Left kidney (tissue), 8 donors: Measurements from ENCODE around the gene GBP3. TPM values are rescaled to one million over a fixed set of nuclear protein-coding genes. Genes with fewer than 3 reads are reported as not detected.
"Not testable (repeated sequence)": the region's sequence is repeated elsewhere in the genome, so short reads cannot be mapped to it uniquely, and the experiment has no call there.

Source experiments
- DNase-seq: peaks from one replicate; pipeline ENCODE4 v3.0.0-alpha.2; 2013
- long read RNA-seq, 8 donors: transcript quantifications; one replicate each; lab custom pipeline, GENCODE V29; 2026
- polyA plus RNA-seq: library from polyadenylated mRNA; unstranded; fragments of 120-200 nt; gene quantifications from one replicate; pipeline ENCODE4 v1.2.1, GENCODE V29; 2013; ENCODE audit not compliant: insufficient read length

GBP3 gene
- polyA plus RNA-seq = 14.2 TPM
- long read RNA-seq, donor 1 = 0 reads
- long read RNA-seq, donor 2, partial matches to known transcripts = 0 of 2 reads
- long read RNA-seq, donor 2, other reads (novel, unspliced or antisense) = 0 of 2 reads
- long read RNA-seq, donor 3 = 0 reads
- long read RNA-seq, donor 4 = 0 reads
- long read RNA-seq, donor 5, partial matches to known transcripts = 0 of 2 reads
- long read RNA-seq, donor 5, other reads (novel, unspliced or antisense) = 0 of 2 reads
- long read RNA-seq, donor 6, partial matches to known transcripts = 0 of 3 reads
- long read RNA-seq, donor 6, other reads (novel, unspliced or antisense) = 0 of 3 reads
- long read RNA-seq, donor 7, partial matches to known transcripts = 0 of 1 reads
- long read RNA-seq, donor 7, other reads (novel, unspliced or antisense) = 0 of 1 reads
- long read RNA-seq, donor 8, partial matches to known transcripts = 0 of 1 reads
- long read RNA-seq, donor 8, other reads (novel, unspliced or antisense) = 0 of 1 reads

GRCh38 chr1:89022167-89022959 is at the start of gene GBP3:
Gene GBP3 (minus strand): TSS chr1:89022866. CDS start chr1:89020721, 2,145 bp downstream.
- DNase-seq = peak; percentile 21

DNA sequence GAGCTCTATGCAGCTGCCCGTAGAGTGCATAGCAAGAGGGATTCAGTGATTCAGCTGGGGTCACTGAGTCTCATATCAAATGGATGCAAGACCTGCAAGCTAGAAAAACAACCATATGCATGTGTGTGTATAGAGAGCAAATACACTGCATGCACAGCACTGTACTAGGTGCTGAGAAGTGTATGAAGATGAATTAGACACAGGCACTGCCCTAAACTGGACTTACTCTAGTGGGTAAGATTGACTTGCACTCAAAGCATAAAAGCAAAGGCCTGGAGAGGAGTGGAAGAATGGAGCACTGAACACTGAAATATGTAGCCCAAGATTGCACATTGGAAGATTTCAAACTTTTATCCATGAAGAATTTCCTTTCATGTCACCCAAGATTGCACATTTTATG is 47.8 kb upstream of the GBP3 start:
- no peak for DNase-seq

- DNase-seq = no peak
Observed at GRCh38 chr1:89069951-89070350, 47.3 kb upstream of the GBP3 start.

DNA sequence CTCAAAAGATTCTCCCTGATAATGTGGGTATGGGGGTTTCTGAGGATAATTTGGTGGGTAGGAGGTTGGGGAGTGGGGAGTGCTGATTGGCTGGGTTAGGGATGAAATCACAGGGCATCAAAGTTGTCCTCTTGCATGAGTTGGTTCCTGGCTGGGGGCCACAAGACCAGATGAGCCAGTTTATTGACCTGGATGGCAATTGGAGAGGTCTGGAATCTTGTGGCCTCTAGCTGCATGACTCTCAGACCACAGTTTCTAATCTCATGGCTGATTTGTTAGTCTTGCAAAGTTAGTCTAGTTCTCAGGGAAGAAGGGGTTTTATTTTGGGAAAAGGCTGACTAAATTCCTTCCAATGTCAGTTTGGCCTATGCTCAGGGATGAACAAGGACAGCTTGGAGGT is 45.6 kb upstream of the GBP3 start:
- no peak for DNase-seq

- DNase-seq = peak; percentile 49
Observed at GRCh38 chr1:89065079-89065868, 42.6 kb upstream of the GBP3 start, which contains the start of gene GBP1. Gene GBP1 (minus strand): TSS chr1:89065208. CDS start chr1:89063234, 1,974 bp downstream.

DNA sequence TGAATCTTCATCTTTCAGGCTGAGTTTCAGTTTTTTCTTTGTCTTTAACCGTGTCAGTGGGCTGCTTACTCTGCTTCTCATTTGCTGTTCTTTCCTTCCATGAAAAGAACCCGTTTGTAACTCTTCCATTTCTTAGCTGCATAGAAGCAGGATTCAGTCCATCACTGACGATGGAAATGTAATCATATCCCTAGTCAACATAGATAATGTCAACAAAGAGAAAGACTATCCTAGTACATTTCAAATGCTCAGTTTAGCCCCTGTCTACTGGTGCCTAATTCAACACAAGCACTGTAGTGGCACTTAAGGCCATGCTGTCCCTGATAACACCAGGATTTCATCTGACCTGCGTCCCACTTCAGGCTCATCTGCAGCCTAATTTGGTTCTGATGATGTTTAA is 42.0 kb upstream of the GBP3 start:
- no peak for DNase-seq

DNA sequence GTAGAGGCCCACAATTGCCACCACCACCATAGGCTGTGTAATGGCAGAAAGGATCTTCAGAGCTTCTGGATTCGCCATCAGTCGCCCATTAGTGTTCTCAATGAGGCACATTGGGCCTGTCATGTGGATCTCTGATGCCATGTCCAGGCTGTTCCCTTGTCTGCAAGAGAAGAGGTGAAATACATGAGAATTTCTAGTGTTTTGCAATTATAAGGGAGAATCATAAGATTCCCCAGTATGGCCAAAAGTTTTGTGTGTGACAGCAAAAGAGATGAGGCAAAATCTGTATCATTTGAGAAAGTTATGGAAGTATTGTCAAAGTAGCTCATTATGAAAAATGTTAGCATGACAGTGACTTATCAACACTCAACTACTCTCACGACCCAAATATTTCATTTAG is 40.4 kb upstream of the GBP3 start:
- no peak for DNase-seq

DNA sequence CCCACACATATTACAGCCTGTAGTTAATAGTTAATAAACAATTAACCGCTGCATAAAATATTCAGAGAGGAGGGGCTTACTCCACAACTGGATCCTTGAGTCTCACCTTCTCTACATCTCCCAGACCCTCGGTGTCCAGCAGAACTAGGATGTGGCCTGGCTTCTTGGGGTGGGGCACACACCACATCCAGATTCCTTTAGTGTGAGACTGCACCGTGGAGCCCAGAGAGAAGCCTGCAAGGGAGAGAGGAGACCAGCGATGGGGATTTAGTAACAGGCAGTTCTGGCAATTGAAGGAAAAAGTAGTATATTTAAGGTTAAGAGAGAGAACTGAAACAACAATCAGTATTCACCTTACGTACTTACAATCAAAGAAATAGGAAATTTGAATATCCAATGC is 37.4 kb upstream of the GBP3 start:
- DNase-seq = no peak

- DNase-seq = no peak
Observed at GRCh38 chr1:89051955-89052312, 29.3 kb upstream of the GBP3 start.

DNA sequence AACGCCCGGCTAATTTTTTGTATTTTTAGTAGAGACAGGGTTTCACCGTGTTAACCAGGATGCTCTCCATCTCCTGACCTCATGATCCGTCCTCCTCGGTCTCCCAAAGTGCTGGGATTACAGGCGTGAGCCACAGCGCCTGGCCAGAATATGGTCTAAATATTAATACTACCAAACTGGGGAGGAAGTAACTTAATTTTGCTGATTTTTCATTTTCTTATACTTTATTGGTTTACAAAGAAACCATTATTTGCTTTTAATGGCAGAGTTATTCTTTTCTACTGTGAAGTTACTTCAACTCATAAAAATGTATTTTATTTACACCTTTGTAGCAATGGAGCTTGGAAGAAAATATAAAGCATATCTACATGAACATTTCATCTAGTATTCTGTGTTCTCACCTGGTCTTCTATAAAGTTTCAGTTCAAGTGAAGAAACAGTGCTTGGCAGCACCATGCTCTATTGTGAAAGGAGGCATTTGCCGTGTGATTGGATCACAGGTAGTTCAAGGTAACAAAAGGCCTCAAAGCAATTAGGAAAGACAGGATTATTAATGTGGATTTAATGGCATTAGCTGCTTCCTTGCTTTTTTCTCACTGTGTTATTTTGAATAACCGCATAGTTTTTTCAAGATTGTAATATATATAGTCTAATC is 28.8 kb upstream of the GBP3 start:
- no peak for DNase-seq

GRCh38 chr1:89050649-89051033 is 28.0 kb upstream of the GBP3 start:
- no peak for DNase-seq

DNA sequence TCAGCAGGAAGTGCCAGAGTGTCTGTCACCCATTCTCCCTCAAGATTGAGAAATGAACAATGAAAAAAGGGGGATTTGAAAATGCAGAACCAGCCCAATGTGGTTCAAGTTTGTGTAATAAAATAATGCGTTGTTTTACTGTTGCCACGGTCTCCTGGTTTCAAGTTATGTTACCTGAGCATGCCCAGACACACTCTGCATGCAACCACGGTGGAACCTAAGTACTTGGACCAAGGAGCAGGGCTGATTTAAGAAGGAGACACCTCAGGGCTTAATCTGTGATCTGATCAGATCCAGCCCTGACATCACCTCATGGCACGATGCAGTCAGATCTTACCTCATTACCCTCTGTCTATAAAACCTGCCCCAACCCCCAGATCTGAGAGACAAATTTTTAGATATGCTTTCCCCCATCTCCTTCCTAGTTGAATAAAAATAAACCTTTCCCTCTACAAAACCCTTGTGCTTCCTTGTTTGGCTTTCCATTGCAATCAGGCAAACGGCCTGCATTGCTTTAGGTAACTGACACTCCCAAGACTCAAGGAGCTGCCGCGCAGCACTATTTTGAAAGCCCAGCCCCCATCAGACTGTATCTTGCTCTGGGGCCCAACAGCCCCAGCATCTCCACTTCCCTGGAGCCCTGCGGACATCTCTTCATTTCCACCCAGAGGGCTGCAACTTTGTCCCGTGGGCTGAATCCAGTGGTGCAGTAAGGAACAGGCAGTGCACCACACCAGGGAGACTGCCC is 27.4 kb upstream of the GBP3 start:
- not testable (repeated sequence) for DNase-seq

DNA sequence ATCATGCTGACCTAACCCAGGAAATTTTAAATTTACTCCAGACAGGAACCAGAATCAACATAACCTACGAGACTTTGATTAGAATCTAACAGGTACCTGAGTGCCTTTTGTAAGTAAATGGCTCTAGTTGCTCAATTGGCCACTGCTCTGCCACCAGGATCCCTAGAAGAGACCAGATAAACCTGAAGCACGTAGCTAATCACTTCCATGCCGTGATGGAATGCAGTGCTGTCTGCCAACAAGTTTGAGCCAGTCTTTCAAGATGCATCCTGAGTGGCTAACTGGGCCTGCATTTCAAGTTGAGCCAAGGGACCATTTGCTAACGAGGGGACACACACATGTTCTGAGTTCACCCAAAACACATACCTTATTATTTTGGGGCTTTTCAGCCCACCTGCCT is 26.5 kb upstream of the GBP3 start:
- not testable (repeated sequence) for DNase-seq

DNA sequence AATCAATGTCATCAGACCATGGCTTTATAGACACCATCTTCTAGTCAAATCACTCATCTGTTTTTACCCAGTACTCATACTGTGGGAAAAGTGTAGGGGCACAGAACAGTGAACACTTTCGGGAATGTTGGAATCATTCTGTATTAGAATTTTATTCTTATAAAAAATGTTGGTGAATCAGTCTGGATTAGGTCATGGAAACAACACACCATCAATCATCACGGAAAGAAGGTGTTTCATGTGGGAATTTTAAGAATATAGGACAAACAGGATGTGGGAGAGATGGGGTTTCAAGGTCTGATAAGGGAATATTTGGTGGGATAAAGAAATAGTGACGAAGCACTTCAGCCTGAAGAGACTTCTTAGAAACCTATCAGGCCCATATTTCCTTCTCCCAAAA is 25.1 kb upstream of the GBP3 start:
- no peak for DNase-seq

- DNase-seq = not testable (repeated sequence)
Observed at GRCh38 chr1:89046318-89047183, 23.9 kb upstream of the GBP3 start.

DNA sequence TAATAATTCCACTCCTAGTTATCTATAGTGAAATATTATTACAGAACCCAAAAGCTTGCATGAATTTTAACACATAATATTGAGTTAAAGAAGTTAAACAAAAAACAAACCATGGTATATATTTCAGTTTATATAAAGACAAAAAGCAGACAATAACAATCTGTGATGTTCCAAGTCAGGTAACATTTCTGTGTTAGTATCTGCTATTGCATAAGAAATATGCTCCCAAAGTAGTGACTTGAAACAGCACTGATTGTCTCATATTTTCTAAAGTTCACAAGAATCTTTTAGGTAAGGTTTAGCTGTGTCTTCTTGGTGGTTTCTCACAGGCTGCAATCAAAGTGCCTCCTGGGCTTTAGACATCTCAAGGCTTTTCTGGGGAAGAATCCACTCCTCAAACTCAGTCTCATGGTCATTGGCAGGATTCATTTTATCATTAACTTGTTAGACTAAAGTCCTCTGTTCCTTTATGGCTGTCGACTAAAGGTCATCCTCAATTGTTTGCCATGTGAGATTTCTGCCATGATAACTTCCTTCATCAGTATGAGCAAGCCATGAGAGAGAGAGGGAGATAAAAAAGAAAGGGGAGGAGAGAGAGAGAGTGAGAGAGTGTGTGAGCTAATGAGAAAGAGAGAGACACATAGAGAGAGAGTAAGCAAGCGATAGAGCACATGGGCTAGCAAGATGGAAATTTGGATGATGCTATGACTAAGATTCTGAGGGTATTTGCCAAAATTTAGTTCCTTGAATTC is 22.5 kb upstream of the GBP3 start:
- no peak for DNase-seq

- DNase-seq = no peak
Observed at GRCh38 chr1:89043940-89044339, 21.3 kb upstream of the GBP3 start.

DNA sequence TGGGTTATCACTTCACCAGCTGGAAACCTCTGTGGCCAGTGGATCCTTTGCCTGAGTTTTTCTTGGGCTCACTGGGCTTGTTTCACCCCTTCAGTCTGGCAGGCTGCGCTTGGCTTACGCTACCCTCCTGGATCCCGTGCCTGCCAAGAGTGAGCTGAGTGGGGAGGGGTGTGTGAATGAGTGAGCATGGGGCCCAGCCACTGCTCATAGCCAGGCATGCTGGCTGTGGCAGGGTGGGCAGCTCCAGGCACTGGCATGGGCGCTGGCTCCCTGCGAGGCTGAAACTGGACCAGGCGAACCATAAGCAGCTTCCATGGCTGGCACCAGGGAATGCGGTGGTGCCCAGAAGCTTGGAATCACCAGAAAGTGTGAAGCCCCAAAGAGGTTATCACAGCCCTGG is 19.8 kb upstream of the GBP3 start:
- DNase-seq = no peak

- DNase-seq = no peak
Observed at GRCh38 chr1:89041721-89042120, 19.1 kb upstream of the GBP3 start.
